HepG2 (cell line): ENCODE measurements around the gene SYS1. TPM values are rescaled to one million over a fixed set of nuclear protein-coding genes. Genes with fewer than 3 reads are reported as not detected.

Experiments
- ARID2 ChIP-seq: sonication (generic); formaldehyde crosslinking; IDR thresholded peaks from 2 replicates; pipeline ENCODE4 v1.8.1; 2022; ENCODE audit warnings: mild to moderate bottlenecking, missing genetic modification reagents, borderline replicate concordance
- ASH2L ChIP-seq: fragments of 300-600, 200-600 bp; sonication (generic); IDR thresholded peaks from 2 replicates; pipeline ENCODE4 v1.7.0; 2017; ENCODE audit warnings: low read depth, mild to moderate bottlenecking, moderate library complexity, mixed read lengths, low read length; ENCODE audit not compliant: insufficient read length
- DNMT1 ChIP-seq: sonication (generic); formaldehyde crosslinking; IDR thresholded peaks from 2 replicates; pipeline ENCODE4 v1.5.1; 2020; ENCODE audit warnings: mild to moderate bottlenecking, missing genetic modification reagents
- FOSL2 ChIP-seq: sonication (generic); formaldehyde crosslinking; IDR thresholded peaks from 2 replicates; pipeline ENCODE4 v1.4.0; 2020; ENCODE audit warnings: missing genetic modification reagents
- FOXK2 ChIP-seq: fragments of 450-650 bp; IDR thresholded peaks from 2 replicates; pipeline ENCODE4 v1.6.1; 2016
- GATAD2A ChIP-seq: IDR thresholded peaks from 2 replicates; pipeline ENCODE4 v1.6.1; 2016
- HES4 ChIP-seq: sonication (generic); formaldehyde crosslinking; IDR thresholded peaks from 2 replicates; pipeline ENCODE4 v1.9.0; 2021; ENCODE audit warnings: mild to moderate bottlenecking, missing genetic modification reagents, borderline replicate concordance
- HOXA3 ChIP-seq: sonication (generic); formaldehyde crosslinking; IDR thresholded peaks from 2 replicates; pipeline ENCODE4 v1.5.0; 2020; ENCODE audit warnings: missing genetic modification reagents
- KDM5A ChIP-seq: fragments of 200-600 bp; sonication (generic); IDR thresholded peaks from 2 replicates; pipeline ENCODE4 v1.7.0; 2018; ENCODE audit warnings: antibody characterized with exemption, mild to moderate bottlenecking, low read length, borderline replicate concordance
- KLF6 ChIP-seq: IDR thresholded peaks from 2 replicates; pipeline ENCODE4 v1.8.0; 2016; ENCODE audit warnings: missing biosample characterization, missing genetic modification reagents
- MIER2 ChIP-seq: IDR thresholded peaks from 2 replicates; pipeline ENCODE4 v1.6.1; 2016; ENCODE audit warnings: missing biosample characterization, missing genetic modification reagents
- RAD21 ChIP-seq: fragments of 450-650 bp; formaldehyde crosslinking; IDR thresholded peaks from 2 replicates; pipeline ENCODE4 v1.5.0; 2020; ENCODE audit warnings: mild to moderate bottlenecking
- REST ChIP-seq, 2 experiments: IDR thresholded peaks; 2 replicates each; pipeline ENCODE4 v1.6.1; 2011 to 2012; ENCODE audit warnings: low read length in 2 of 2, borderline replicate concordance in 1 of 2, low read depth in 1 of 2, mild to moderate bottlenecking in 1 of 2, moderate library complexity in 1 of 2
- RFXAP ChIP-seq: sonication (generic); formaldehyde crosslinking; IDR thresholded peaks from 2 replicates; pipeline ENCODE4 v1.4.0; 2020; ENCODE audit warnings: missing genetic modification reagents, borderline replicate concordance
- TBL1XR1 ChIP-seq: fragments of 150-350 bp; IDR thresholded peaks from 2 replicates; pipeline ENCODE4 v1.6.1; 2014; ENCODE audit warnings: borderline replicate concordance, low read length; ENCODE audit not compliant: partially characterized antibody
- ZBTB38 ChIP-seq: sonication (generic); formaldehyde crosslinking; IDR thresholded peaks from 2 replicates; pipeline ENCODE4 v1.5.1; 2020; ENCODE audit warnings: mild to moderate bottlenecking, missing genetic modification reagents
- ZFP36L1 ChIP-seq: sonication (generic); formaldehyde crosslinking; IDR thresholded peaks from 2 replicates; pipeline ENCODE4 v1.8.0; 2022; ENCODE audit warnings: mild to moderate bottlenecking, missing genetic modification reagents, moderate library complexity
- ZHX1 ChIP-seq: sonication (generic); formaldehyde crosslinking; IDR thresholded peaks from 2 replicates; pipeline ENCODE4 v1.8.1; 2022; ENCODE audit warnings: low read depth, mild to moderate bottlenecking, missing genetic modification reagents
- ZKSCAN8 ChIP-seq: IDR thresholded peaks from 2 replicates; pipeline ENCODE4 v1.6.1; 2016; ENCODE audit warnings: borderline replicate concordance, missing genetic modification reagents, missing compliant biosample characterization
- ZNF3 ChIP-seq: IDR thresholded peaks from 2 replicates; pipeline ENCODE4 v1.7.0; 2017; ENCODE audit warnings: inconsistent platforms
- ZNF567 ChIP-seq: sonication (generic); formaldehyde crosslinking; IDR thresholded peaks from 2 replicates; pipeline ENCODE4 v1.8.1; 2023; ENCODE audit warnings: mild to moderate bottlenecking, missing genetic modification reagents, borderline replicate concordance
- ZNF709 ChIP-seq: sonication (generic); formaldehyde crosslinking; IDR thresholded peaks from 2 replicates; pipeline ENCODE4 v1.5.0; 2020; ENCODE audit warnings: mild to moderate bottlenecking, missing genetic modification reagents
- ZNF83 ChIP-seq: sonication (generic); formaldehyde crosslinking; IDR thresholded peaks from 2 replicates; pipeline ENCODE4 v1.4.0; 2020; ENCODE audit warnings: missing genetic modification reagents, mild to moderate bottlenecking, borderline replicate concordance
- polyA plus RNA-seq, 8 experiments: library from polyadenylated mRNA; depleted of rRNA in 3 of 8; stranded (reverse) in 7 of 8; unstranded in 1 of 8; fragments of >200 nt; fragmentation: Illumina TruSeq in 4 of 8; extraction: Trizol in 4 of 8; gene quantifications; 2 replicates each; pipeline versions ENCODE4 v1.2.1 to v1.2.3, GENCODE V29; 2011 to 2016; ENCODE audit warnings: low read depth in 4 of 8, missing spikeins in 1 of 8, mixed read lengths in 1 of 8; ENCODE audit not compliant: insufficient read depth in 1 of 8
- total RNA-seq, 5 experiments: library from RNA; depleted of rRNA; stranded (reverse); fragments of >200 nt; fragmentation: Illumina TruSeq; extraction: Trizol; gene quantifications; 2 replicates each; pipeline ENCODE4 v1.2.3, GENCODE V29; 2016; ENCODE audit warnings: low read depth in 1 of 5
- TF ChIP-seq, protein P1 (sequence below): sonication (generic); formaldehyde crosslinking; IDR thresholded peaks from 2 replicates; pipeline ENCODE4 v1.5.0; 2020; ENCODE audit warnings: mild to moderate bottlenecking, low read depth, missing genetic modification reagents, borderline replicate concordance

The SYS1 gene
- total and polyA plus RNA-seq, 2 of the 13 experiments (the other 11 are each of a cell fraction or from before 2014, with no cell fraction given): 38.3 to 65.6 TPM

DNA sequence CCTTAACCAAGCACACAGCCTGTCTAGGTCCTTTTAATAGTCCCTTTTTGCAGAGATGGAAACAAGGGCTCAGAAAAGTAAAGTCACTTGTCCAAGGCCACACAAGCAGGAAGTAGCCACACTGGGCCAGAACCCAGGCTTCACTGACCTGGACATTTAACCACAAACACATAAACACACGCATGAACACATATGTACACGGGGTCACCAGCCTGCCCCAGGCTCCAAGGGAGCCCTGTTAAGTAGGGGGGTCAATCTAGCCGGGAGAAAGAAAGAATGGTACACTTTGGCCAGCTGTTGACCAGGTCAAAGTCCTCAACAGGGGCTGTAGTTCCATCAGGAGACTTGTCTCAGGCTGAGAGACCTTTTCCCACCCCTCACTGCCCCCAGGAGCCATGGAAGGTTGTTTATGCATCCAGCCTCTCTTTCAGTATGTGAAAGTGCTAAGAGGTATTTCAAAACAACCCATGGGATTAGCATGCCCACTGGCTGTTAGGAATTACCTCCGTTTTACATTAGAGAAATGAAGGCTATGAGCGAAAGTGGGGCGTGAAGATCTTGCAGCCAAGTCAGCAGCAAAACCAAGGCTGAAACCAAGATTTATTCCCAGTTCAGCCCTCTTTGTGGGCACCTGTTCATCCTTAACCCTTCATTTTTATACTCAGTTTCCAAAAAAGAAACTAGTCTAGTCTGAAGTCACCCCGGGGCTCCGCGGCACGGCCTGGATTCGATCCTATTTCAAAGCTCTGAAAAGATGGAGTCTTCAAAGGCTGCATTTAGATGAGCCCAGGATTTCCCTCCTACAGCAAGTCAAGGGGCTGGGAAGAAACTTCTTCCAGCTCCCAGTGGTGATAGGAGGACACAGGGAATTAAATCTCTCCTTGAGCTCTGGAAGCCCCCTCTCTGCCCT is 24.6 kb upstream of the SYS1 start (continued):
- TF ChIP-seq ZFP36L1: no peak
- peak; percentile 74; the same call in 1 of the 2 replicates for TF ChIP-seq ARID2 (CRISPR knock-in tag)
- TF ChIP-seq MIER2 (CRISPR knock-in tag): peak; percentile 38; the same call in 1 of the 2 replicates
- no peak for TF ChIP-seq TBL1XR1
- TF ChIP-seq REST (IDR thresholded peaks at IDR 0.05; ENCODE audit: borderline replicate concordance in 1 of 2, low read depth in 1 of 2, low read length in 2 of 2): no peak
- TF ChIP-seq FOXK2: no peak
- TF ChIP-seq KDM5A: no peak
- 0 out of 2 replicates have a peak, but pooled peaks have one; percentile 7 for TF ChIP-seq RAD21
- TF ChIP-seq ZNF709 (CRISPR knock-in tag): no peak
- TF ChIP-seq HES4 (CRISPR knock-in tag): no peak
- peak; percentile 41; the same call in 1 of the 2 replicates for TF ChIP-seq HOXA3 (CRISPR knock-in tag)
- TF ChIP-seq, protein P1, sequence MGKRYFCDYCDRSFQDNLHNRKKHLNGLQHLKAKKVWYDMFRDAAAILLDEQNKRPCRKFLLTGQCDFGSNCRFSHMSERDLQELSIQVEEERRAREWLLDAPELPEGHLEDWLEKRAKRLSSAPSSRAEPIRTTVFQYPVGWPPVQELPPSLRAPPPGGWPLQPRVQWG (CRISPR knock-in tag): no peak
- TF ChIP-seq ZNF3 (CRISPR knock-in tag): no peak
- no peak; the same call in 1 of the 2 replicates for TF ChIP-seq ZBTB38 (CRISPR knock-in tag)
- no peak for TF ChIP-seq ZNF83 (CRISPR knock-in tag)
- TF ChIP-seq GATAD2A: peak; percentile 88
- TF ChIP-seq DNMT1: no peak; the same call in 1 of the 2 replicates
- TF ChIP-seq KLF6: peak; percentile 13; the same call in 1 of the 2 replicates
- peak; percentile 16 for TF ChIP-seq ASH2L
- TF ChIP-seq ZNF567 (CRISPR knock-in tag): 0 out of 2 replicates have a peak, but pooled peaks have one; percentile 9
- TF ChIP-seq ZHX1 (CRISPR knock-in tag): no peak
- TF ChIP-seq RFXAP: peak; percentile 33; the same call in 1 of the 2 replicates
- no peak for TF ChIP-seq FOSL2
- TF ChIP-seq ZKSCAN8 (CRISPR knock-in tag): no peak
